ENCODE data around the gene ARPC2. TPM values are rescaled to one million over a fixed set of nuclear protein-coding genes. Genes with fewer than 3 reads are reported as not detected.

The ARPC2 gene
- total RNA-seq, 1 donor from 2014 or later, result 357 TPM

DNA sequence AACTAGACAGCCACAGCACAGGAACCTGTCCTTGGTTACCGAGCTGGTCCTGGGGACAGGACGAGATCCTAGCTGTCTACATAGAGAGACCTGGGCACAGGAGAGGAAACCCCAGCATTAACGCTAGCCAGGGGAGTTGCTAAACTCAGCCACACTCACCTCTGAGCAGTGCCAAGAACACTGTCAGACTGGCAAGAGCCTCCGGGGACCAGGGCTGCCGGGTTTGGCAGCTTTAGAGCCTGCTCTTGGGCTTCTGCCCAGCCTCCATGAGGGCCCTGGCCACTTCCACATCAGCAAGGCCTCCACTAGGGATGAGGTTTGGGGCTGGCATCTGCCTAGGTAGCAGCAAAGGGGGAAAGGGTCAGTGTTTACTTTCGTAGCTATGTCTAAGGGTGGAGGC, 68.6 kb downstream of the ARPC2 start:
- Histone ChIP-seq H3K4me3 (peak overlapping the region; percentile 44), H3K27ac (peak overlapping the region; percentile 89), H3K27me3 (no peaks in the 10 kb centered on the region), H3K4me1 (peaks cover 91% of the 10 kb centered on the region), H3K36me3 (peaks cover 31% of the 10 kb centered on the region), H3K9me3 (no peaks in the 10 kb centered on the region)
- intact Hi-C loops (cut with DNase I), result no loop called here
- TF ChIP-seq, protein P1, sequence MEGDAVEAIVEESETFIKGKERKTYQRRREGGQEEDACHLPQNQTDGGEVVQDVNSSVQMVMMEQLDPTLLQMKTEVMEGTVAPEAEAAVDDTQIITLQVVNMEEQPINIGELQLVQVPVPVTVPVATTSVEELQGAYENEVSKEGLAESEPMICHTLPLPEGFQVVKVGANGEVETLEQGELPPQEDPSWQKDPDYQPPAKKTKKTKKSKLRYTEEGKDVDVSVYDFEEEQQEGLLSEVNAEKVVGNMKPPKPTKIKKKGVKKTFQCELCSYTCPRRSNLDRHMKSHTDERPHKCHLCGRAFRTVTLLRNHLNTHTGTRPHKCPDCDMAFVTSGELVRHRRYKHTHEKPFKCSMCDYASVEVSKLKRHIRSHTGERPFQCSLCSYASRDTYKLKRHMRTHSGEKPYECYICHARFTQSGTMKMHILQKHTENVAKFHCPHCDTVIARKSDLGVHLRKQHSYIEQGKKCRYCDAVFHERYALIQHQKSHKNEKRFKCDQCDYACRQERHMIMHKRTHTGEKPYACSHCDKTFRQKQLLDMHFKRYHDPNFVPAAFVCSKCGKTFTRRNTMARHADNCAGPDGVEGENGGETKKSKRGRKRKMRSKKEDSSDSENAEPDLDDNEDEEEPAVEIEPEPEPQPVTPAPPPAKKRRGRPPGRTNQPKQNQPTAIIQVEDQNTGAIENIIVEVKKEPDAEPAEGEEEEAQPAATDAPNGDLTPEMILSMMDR (IDR thresholded peaks at IDR 0.05), result no peak
- DNase-seq (peak; percentile 84), ATAC-seq (peak; percentile 34)

DNA sequence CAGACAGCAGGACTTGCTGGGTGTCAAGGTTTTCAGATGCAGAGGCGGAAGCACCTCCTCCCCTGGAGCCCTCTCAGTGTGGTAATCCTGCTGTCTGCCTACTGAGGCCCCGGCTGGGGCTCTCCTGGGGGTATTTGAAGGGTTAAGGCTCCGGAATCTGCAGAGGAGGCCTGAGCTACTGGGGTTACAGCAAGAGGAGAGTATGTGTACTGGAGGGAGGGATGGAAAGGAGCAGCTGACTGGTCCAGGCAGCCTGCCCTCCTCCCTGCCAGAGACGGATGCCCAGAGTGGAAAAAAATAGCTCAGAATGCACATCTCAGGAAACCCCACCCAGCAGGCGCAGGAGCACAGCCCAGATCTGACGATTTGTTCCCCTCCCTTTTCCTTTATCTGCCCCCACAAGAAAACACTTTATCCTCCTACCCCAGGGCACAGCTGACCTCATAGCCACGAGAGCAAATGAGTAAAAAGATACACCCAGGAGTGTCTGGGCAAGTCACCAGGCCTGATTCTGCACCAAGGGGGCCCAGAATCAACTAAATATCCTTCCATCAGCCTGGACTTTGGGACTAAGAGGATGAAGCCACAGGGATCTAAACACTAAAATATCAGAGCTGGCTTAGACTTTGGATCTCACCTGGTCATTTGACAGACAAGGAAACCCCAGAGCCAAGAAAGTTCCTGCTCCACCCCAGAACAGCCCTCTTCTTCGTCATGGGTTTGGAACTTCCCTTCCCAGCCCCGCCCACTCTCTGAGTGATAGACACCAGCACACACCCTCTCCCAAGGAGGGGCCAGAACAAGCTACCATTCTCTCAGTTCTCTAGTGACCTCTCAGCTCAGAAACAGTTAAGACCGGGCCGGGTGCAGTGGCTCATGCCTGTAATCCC, 69.8 kb downstream of the ARPC2 start:
- DNase-seq (peak; percentile 89), ATAC-seq (peak; percentile 84)
- H3K27ac ChIP-seq, result peak overlapping the region; percentile 89
- intact Hi-C loops (cut with DNase I), result no loop called here
- peak overlapping the region; percentile 44 for H3K4me3 ChIP-seq
- TF ChIP-seq, protein P1 (IDR thresholded peaks at IDR 0.05), result no peak
- no peaks in the 10 kb centered on the region for H3K9me3 ChIP-seq
- peaks cover 19% of the 10 kb centered on the region for H3K36me3 ChIP-seq
- H3K27me3 ChIP-seq, result no peaks in the 10 kb centered on the region
- H3K4me1 ChIP-seq, result peaks cover 95% of the 10 kb centered on the region

DNA sequence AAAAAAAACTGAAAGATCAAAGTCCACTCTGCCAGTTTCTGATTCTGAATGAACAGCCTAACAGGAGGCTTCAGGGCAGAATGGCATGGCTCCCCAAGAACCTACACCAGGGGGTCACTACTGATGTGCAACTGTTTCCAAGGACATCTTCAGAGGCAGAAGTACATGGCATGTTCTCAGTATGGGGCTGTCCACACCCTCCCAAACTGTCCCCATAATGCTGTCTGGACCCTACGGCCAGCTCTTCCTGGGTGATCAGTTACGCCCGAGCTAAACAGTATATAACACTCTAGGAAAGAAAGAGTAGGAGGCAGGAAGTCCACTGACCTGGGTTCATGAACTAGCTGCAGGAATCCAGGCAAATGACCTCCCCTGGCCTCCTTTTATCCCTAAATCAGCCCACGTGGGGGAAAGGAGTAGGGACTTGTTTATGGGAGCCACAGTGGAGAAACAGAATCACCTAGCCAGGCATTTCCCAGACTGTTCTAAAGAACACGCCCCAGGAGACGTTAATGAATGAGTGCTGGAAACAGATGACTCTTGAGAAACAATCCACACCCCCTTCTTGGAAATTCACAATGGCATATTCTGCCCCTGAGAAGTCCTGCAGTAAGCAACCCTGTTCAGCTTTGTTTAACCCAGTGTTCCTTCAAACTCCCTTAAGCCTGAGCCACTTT, 72.8 kb downstream of the ARPC2 start:
- ATAC-seq (no peak), DNase-seq (no peak)
- Histone ChIP-seq H3K27ac (peak overlapping the region; percentile 98), H3K27me3 (no peaks in the 10 kb centered on the region), H3K4me1 (peaks cover 88% of the 10 kb centered on the region), H3K36me3 (no peaks in the 10 kb centered on the region), H3K9me3 (no peaks in the 10 kb centered on the region), H3K4me3 (peak overlapping the region; percentile 89)
- TF ChIP-seq, protein P1 (IDR thresholded peaks at IDR 0.05), result no peak
- intact Hi-C loops (cut with DNase I), result loop anchor here (10.0 kb wide), 1 partner anchor 105 kb away; the partner anchor contains the start of gene CTDSP1

DNA sequence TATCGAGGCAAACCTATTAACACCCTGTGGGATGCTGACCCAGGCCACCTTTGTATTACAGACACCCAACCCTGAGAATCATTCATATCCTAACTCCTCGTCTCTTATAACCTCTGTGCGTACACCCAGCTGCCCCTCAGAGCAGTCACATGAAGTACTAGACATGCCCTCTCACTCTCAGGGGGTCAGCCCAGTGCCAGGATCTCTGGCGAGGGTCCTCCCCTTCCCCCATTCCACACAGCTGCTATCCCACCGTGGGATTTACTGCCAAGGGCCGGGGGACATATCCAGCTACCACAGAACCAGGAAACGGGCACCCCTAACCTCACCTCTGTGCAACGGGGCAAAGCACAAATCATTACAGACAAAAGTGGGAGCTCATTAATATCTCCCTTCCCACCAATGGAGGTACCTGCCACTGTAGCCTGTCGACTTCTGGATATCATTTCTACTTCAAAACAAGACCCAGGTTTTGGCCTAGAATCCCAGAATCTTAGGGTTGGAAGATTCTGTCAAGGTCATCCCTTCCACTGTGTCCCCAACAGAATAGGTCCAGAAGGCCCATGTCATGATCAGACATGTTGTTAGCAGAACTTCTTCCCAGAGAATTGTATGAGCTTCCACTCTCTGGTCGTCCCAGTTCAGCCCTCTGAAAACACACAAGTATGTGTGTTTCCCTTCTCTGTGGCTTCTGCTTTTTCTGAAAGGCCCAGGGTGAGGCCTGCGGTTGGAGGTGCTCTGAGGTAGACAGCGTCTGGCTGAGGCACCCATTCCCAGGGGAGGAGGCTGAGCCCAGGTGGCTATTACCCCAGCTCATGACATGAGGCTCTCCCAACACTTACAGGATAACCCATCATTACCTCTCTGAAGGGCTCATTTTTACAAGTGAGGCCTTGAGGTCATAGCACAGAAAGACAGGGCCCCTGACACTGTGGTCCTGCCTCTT, 73.6 kb downstream of the ARPC2 start:
- H3K4me1 ChIP-seq, result peaks cover 87% of the 10 kb centered on the region
- H3K4me3 ChIP-seq, result peak overlapping the region; percentile 89
- intact Hi-C loops (cut with DNase I), result loop anchor here (10.0 kb wide), 1 partner anchor 104 kb away; the partner anchor contains the start of gene CTDSP1
- no peak for ATAC-seq
- no peaks in the 10 kb centered on the region for H3K27me3 ChIP-seq
- peak overlapping the region; percentile 98 for H3K27ac ChIP-seq
- no peaks in the 10 kb centered on the region for H3K9me3 ChIP-seq
- TF ChIP-seq, protein P1 (IDR thresholded peaks at IDR 0.05), result no peak
- no peaks in the 10 kb centered on the region for H3K36me3 ChIP-seq
- DNase-seq, result no peak
